Psoas muscle (tissue), 8 donors: Measurements from ENCODE around the gene PDIA2. TPM values are rescaled to one million over a fixed set of nuclear protein-coding genes. Genes with fewer than 3 reads are reported as not detected.

Experiments used
- ATAC-seq, 4 donors: fragments of 200-7000 bp; cut with Tn5 transposase; one replicate each; pipeline ENCODE4 v1.9.1; 2020; ENCODE audit warnings: moderate library complexity in 3 of 4, mild to moderate bottlenecking in 2 of 4
- DNase-seq, 2 donors: peaks; one replicate each; pipeline ENCODE4 v3.0.0-alpha.2; 2020
- H3K27ac ChIP-seq: fragments of 200-600 bp; one replicate; pipeline ENCODE4 v1.8.0; 2022
- H3K27me3 ChIP-seq, 3 donors: fragments of 200-600 bp in 1 of 3; one replicate each; pipeline versions ENCODE4 v1.6.1 to v1.8.0; 2013 to 2022; ENCODE audit warnings: low read length in 2 of 3, mild to moderate bottlenecking in 2 of 3, moderate library complexity in 1 of 3; ENCODE audit not compliant: insufficient read depth in 3 of 3
- H3K36me3 ChIP-seq, 2 donors: fragments of 200-600 bp in 1 of 2; one replicate each; pipeline versions ENCODE4 v1.6.1 to v1.8.0; 2013 to 2022; ENCODE audit warnings: low read depth in 1 of 2, mild to moderate bottlenecking in 1 of 2, moderate library complexity in 1 of 2; ENCODE audit not compliant: insufficient read depth in 1 of 2
- H3K4me1 ChIP-seq: fragments of 200-600 bp; one replicate; pipeline ENCODE4 v1.8.0; 2022
- H3K4me3 ChIP-seq: fragments of 200-600 bp; one replicate; pipeline ENCODE4 v1.8.0; 2022; ENCODE audit warnings: mild to moderate bottlenecking
- H3K9me3 ChIP-seq: fragments of 200-600 bp; one replicate; pipeline ENCODE4 v1.8.0; 2022
- CTCF ChIP-seq: fragments of 200-600 bp; IDR thresholded peaks from one replicate; pipeline ENCODE4 v1.8.0; 2022; ENCODE audit warnings: antibody characterized with exemption
- WGBS, 3 donors: extraction: QIAGEN DNeasy Blood & Tissue Kit; methylation state at CpG; one replicate each; pipeline versions ENCODE4 v1.1.6 to v1.1.7; 2013; 5-methylcytosine and 5-hydroxymethylcytosine counted together
- intact Hi-C, 2 donors: fragments of 100-400 bp; cut with DNase I; formaldehyde crosslinking; loops; one replicate each; pipeline versions ENCODE4 v1.11.0 to v1.14.2; 2022
- polyA plus RNA-seq, 3 donors: library from polyadenylated mRNA; stranded (reverse); fragments of 200-250 nt; gene quantifications; one replicate each; pipeline ENCODE4 v1.2.3, GENCODE V29; 2013
- total RNA-seq, 4 donors: library from RNA; stranded (reverse); fragmentation: NEBNext Ultra II Directional in 2 of 4; extraction: Animal tissue kit (Norgen Biotek cat#: 25700) in 2 of 4; gene quantifications; one replicate each; pipeline versions ENCODE4 v1.2.1 to v1.2.4, GENCODE V29; 2021 to 2023
- donor health status: healthy with polysubstance abuse.
- donor health status: DM: no; HTN: no; CAD: no; lungs with moderate emphysema.
- donor health status: Bipolar disorder and iron deficiency.
- donor health status: healthy.
- donor health status: DM: yes; HTN: yes; CAD: no.
- donor health status: DM: no; HTN: no; CAD: no.
- donor health status: DM: no; HTN: no; CAD: no.
- donor health status: DM: yes; HTN: yes; CAD: no.

Gene PDIA2
- total and polyA plus RNA-seq, 7 donors, result 0.08 to 0.90 (median 0.14) TPM; not detected in 4

DNA sequence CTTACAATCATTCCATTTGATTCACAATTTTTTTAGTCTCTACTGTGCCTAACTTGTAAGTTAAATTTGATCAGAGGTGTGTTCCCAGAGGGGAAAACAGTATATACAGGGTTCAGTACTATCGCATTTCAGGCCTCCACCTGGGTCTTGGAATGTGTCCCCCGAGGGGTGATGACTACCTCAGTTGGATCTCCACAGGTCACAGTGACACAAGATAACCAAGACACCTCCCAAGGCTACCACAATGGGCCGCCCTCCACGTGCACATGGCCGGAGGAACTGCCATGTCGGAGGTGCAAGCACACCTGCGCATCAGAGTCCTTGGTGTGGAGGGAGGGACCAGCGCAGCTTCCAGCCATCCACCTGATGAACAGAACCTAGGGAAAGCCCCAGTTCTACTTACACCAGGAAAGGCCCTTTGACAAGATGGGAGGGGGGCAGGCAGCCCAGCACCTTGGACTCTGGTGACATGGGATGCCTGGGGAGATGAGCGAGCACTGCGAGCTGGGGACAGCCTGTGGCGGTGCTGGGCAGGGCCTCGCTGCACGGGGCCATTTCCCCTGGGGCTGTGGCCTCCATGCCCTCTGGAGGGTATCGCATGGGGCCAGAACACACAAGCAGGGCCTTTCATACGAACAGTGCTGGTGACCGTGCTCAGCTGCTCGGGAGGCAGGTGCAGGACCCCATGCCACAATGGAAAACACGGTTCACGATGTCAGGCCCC is 33.9 kb downstream of the PDIA2 start:
- ATAC-seq (peak in 1 of 4 donors; percentile 18), DNase-seq (no peak)
- no peak overlapping the region for H3K27ac ChIP-seq
- peaks cover 0 to 36% of the 10 kb centered on the region in 2 donors for H3K36me3 ChIP-seq
- 83 to 91% (median 90%) methylated on average over 19 of the region's 19 CpGs for WGBS, 3 donors
- no peaks in the 10 kb centered on the region for H3K9me3 ChIP-seq
- H3K4me3 ChIP-seq, result no peak overlapping the region
- intact Hi-C loops, result no loop called here
- no peak for TF ChIP-seq CTCF
- no peaks in the 10 kb centered on the region for H3K27me3 ChIP-seq
- H3K4me1 ChIP-seq, result no peaks in the 10 kb centered on the region

GRCh38 chr16:317583-317982 is 34.6 kb downstream of the PDIA2 start:
- no peak overlapping the region for H3K27ac ChIP-seq
- intact Hi-C loops, result no loop called here

GRCh38 chr16:318628-319027 is 35.7 kb downstream of the PDIA2 start:
- H3K4me3 ChIP-seq, result no peak overlapping the region
- H3K4me1 ChIP-seq, result no peaks in the 10 kb centered on the region
- H3K36me3 ChIP-seq, result peaks cover 0 to 19% of the 10 kb centered on the region in 2 donors
- no peaks in the 10 kb centered on the region for H3K9me3 ChIP-seq
- no peaks in the 10 kb centered on the region for H3K27me3 ChIP-seq
- 90 to 93% (median 93%) methylated on average over 20 to 22 of the region's 22 CpGs for WGBS, 3 donors
- peak in 1 of 4 donors; percentile 24 for ATAC-seq
- H3K27ac ChIP-seq, result no peak overlapping the region
- intact Hi-C loops, result no loop called here
- no peak for TF ChIP-seq CTCF
- no peak for DNase-seq

More at GRCh38 chr16:317583-317982, 34.6 kb downstream of the PDIA2 start:
- peaks cover 0 to 29% of the 10 kb centered on the region in 2 donors for H3K36me3 ChIP-seq
- TF ChIP-seq CTCF, result no peak
- no peaks in the 10 kb centered on the region for H3K4me1 ChIP-seq
- no peak for DNase-seq
- whole genome bisulfite sequencing, 3 donors, result 92 to 98% (median 94%) methylated on average over 5 of the region's 5 CpGs
- no peaks in the 10 kb centered on the region for H3K27me3 ChIP-seq
- no peaks in the 10 kb centered on the region for H3K9me3 ChIP-seq
- H3K4me3 ChIP-seq, result no peak overlapping the region
- ATAC-seq, result no peak

DNA sequence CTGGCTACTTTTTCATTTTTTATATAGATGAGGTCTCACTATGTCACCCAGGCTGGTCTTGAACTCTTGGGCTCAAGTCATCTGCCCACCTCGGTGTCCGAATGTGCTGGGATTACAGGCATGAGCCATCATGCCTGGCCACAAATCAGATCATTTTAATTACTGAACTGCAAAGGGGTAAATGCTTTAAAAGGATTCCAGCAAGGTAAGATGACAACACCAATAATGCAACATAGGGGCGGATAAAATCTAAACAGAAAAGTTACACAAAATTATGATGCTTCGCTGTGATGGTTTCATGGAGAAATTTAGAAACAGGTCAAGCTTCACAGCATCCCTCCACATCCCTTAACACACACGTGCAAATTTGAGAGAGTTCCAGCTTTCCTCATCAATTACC is 37.2 kb downstream of the PDIA2 start:
- WGBS, 3 donors, result 90 to 93% (median 91%) methylated on average over 5 of the region's 5 CpGs
- no peak for DNase-seq
- H3K9me3 ChIP-seq, result no peaks in the 10 kb centered on the region

More for the DNA sequence above, 37.2 kb downstream of the PDIA2 start:
- no peak for TF ChIP-seq CTCF
- H3K27ac ChIP-seq, result no peak overlapping the region
- ATAC-seq, result no peak
- H3K27me3 ChIP-seq, result no peaks in the 10 kb centered on the region
- H3K4me1 ChIP-seq, result no peaks in the 10 kb centered on the region
- intact Hi-C loops, result no loop called here
- H3K4me3 ChIP-seq, result no peak overlapping the region
- peaks cover 0 to 9% of the 10 kb centered on the region in 2 donors for H3K36me3 ChIP-seq
